Karpas-422 (cell line): ENCODE results near the gene FABP6. TPM values are rescaled to one million over a fixed set of nuclear protein-coding genes. Genes with fewer than 3 reads are reported as not detected.
A peak's percentile ranks its signal among the peaks of the same experiment; 100 is the strongest.
"Not testable (repeated sequence)": the region's sequence is repeated elsewhere in the genome, so short reads cannot be mapped to it uniquely, and the experiment has no call there.

ENCODE experiments used
- DNase-seq: peaks from one replicate; pipeline ENCODE4 v3.0.0-alpha.2; 2015
- H2AFZ ChIP-seq: fragments of 200-600 bp; sonication (generic); 2 replicates; pipeline ENCODE4 v1.6.1; 2014; ENCODE audit warnings: antibody characterized with exemption, low read length, mixed read lengths
- H3K27ac ChIP-seq: fragments of 200-600 bp; sonication (generic); 2 replicates; pipeline ENCODE4 v1.5.1; 2014; ENCODE audit warnings: mild to moderate bottlenecking, low read length, moderate library complexity
- H3K27me3 ChIP-seq: fragments of 200-600 bp; sonication (generic); 2 replicates; pipeline ENCODE4 v1.6.1; 2014; ENCODE audit warnings: low read length, mixed read lengths
- H3K36me3 ChIP-seq: fragments of 200-600 bp; sonication (generic); 2 replicates; pipeline ENCODE4 v1.6.1; 2014; ENCODE audit warnings: low read length, mixed read lengths; ENCODE audit not compliant: insufficient read depth
- H3K4me1 ChIP-seq: fragments of 200-600 bp; sonication (generic); 2 replicates; pipeline ENCODE4 v1.6.1; 2014; ENCODE audit warnings: mild to moderate bottlenecking, low read length, mixed read lengths
- H3K4me2 ChIP-seq: fragments of 200-600 bp; sonication (generic); 2 replicates; pipeline ENCODE4 v1.6.1; 2014; ENCODE audit warnings: low read length, low read depth, mild to moderate bottlenecking; ENCODE audit not compliant: poor library complexity, severe bottlenecking
- H3K4me3 ChIP-seq: fragments of 200-600 bp; sonication (generic); 2 replicates; pipeline ENCODE4 v1.5.1; 2014; ENCODE audit warnings: mild to moderate bottlenecking, antibody characterized with exemption, low read length, mixed read lengths
- H3K79me2 ChIP-seq: fragments of 200-600 bp; sonication (generic); 2 replicates; pipeline ENCODE4 v1.6.1; 2014; ENCODE audit warnings: mild to moderate bottlenecking, low read length, mixed read lengths
- H3K9ac ChIP-seq: fragments of 200-600 bp; sonication (generic); 2 replicates; pipeline ENCODE4 v1.6.0; 2014; ENCODE audit warnings: low read length
- H3K9me2 ChIP-seq: fragments of 200-600 bp; sonication (generic), shearing (Covaris generic); replicated peaks from 2 replicates; pipeline ENCODE4 v1.6.0; 2014; ENCODE audit warnings: mild to moderate bottlenecking, low read length, moderate library complexity; ENCODE audit not compliant: insufficient read depth
- H3K9me3 ChIP-seq: fragments of 300-700, 200-600 bp; sonication (generic); 2 replicates; pipeline ENCODE4 v1.6.1; 2014; ENCODE audit warnings: low read length, mixed read lengths
- H4K20me1 ChIP-seq: fragments of 200-600 bp; sonication (generic); 2 replicates; pipeline ENCODE4 v1.6.1; 2014; ENCODE audit warnings: mild to moderate bottlenecking, antibody characterized with exemption, low read length, low read depth; ENCODE audit not compliant: insufficient read depth
- total RNA-seq: library from RNA; depleted of rRNA; stranded (reverse); fragments of >200 nt; shearing (Covaris generic); gene quantifications from 2 replicates; pipeline ENCODE4 v1.2.3, GENCODE V29; 2014; ENCODE audit warnings: low replicate concordance

Gene FABP6
- total RNA-seq, 1 experiment from 2014 or later: 0.97 TPM

DNA sequence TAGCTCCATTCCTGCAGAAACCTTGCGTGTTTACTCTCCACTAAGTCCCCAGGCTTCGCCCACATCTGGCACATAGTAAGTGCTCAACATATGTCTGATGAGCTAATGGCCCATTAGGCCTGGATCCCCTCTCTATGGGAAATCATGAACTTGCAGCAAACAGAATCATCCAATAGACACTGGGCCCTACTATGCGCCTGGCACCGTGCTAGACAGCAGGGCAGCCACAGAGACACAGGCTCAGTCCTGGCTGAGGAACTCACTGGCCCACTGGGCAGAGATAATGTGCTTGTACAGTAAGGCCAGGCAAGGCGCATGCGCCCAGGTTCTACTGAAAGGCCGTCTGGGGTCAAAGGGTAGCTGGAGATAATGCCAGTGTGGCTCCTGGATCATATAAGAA is 36.9 kb upstream of the FABP6 start:
- no peak overlapping the region for H3K9ac ChIP-seq
- H3K27me3 ChIP-seq: no peaks in the 10 kb centered on the region
- H3K4me3 ChIP-seq: no peak overlapping the region
- no peaks in the 10 kb centered on the region for H3K9me2 ChIP-seq
- no peak overlapping the region for H3K4me2 ChIP-seq
- H2AFZ ChIP-seq: no peak overlapping the region
- H3K27ac ChIP-seq: no peak overlapping the region
- no peaks in the 10 kb centered on the region for H4K20me1 ChIP-seq
- no peaks in the 10 kb centered on the region for H3K36me3 ChIP-seq
- no peaks in the 10 kb centered on the region for H3K4me1 ChIP-seq
- no peak for DNase-seq
- no peaks in the 10 kb centered on the region for H3K79me2 ChIP-seq
- H3K9me3 ChIP-seq: no peaks in the 10 kb centered on the region

DNA sequence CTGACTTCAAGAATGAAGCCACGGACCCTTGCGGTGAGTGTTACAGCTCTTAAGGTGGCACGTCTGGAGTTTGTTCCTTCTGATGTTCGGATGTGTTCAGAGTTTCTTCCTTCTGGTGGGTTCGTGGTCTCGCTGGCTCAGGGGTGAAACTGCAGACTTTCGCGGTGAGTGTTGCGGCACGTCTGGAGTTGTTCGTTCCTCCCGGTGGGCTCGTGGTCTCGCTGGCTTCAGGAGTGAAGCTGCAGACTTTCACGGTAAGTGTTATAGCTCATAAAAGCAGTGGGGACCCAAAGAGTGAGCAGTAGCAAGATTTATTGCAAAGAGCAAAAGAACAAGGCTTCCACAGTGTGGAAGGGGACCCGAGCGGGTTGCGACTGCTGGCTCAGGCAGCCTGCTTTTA is 36.2 kb upstream of the FABP6 start:
- H2AFZ ChIP-seq, H3K4me1 ChIP-seq, H3K9ac ChIP-seq, H3K79me2 ChIP-seq, DNase-seq, H3K9me3 ChIP-seq, H4K20me1 ChIP-seq, H3K4me3 ChIP-seq, H3K4me2 ChIP-seq, H3K27me3 ChIP-seq, H3K27ac ChIP-seq, H3K9me2 ChIP-seq, H3K36me3 ChIP-seq: not testable (repeated sequence)

- not testable (repeated sequence) for H2AFZ ChIP-seq, H3K9me3 ChIP-seq, H3K9me2 ChIP-seq, H3K9ac ChIP-seq, H3K79me2 ChIP-seq, H3K36me3 ChIP-seq, DNase-seq, H4K20me1 ChIP-seq, H3K27me3 ChIP-seq, H3K27ac ChIP-seq, H3K4me2 ChIP-seq, H3K4me3 ChIP-seq, H3K4me1 ChIP-seq
Measured at GRCh38 chr5:160193790-160194189, 35.5 kb upstream of the FABP6 start.

GRCh38 chr5:160197341-160198144 is 31.8 kb upstream of the FABP6 start:
- H3K9ac ChIP-seq: no peak overlapping the region
- H3K4me3 ChIP-seq: no peak overlapping the region
- no peak overlapping the region for H3K27ac ChIP-seq
- no peak overlapping the region for H2AFZ ChIP-seq
- DNase-seq: no peak
- H3K27me3 ChIP-seq: no peaks in the 10 kb centered on the region
- H3K9me2 ChIP-seq: no peaks in the 10 kb centered on the region
- no peak overlapping the region for H3K4me2 ChIP-seq
- no peaks in the 10 kb centered on the region for H3K9me3 ChIP-seq
- H3K36me3 ChIP-seq: no peaks in the 10 kb centered on the region
- peaks cover 7% of the 10 kb centered on the region for H3K4me1 ChIP-seq
- H4K20me1 ChIP-seq: no peaks in the 10 kb centered on the region
- no peaks in the 10 kb centered on the region for H3K79me2 ChIP-seq

DNA sequence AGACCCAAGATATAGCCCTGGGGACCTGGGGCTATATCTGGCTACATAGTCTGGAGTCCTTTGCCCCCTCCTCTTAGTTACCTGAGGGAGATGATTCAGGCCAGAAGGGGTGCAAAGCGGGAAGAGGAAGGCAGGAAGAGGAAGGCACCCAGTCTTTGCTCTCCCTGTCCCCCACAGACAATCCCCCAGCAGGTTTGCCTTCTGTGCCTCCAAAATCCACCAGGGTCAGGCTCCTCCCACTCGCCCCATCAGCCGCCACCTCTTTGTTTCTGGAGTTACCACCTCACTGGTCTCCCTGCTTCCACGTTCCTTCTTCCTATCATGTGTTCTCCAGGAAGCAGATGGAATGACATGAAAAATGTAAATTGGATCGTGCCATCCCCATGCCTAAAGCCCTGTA is 31.2 kb upstream of the FABP6 start:
- H3K27ac ChIP-seq: no peak overlapping the region
- H3K9me2 ChIP-seq: no peaks in the 10 kb centered on the region
- no peaks in the 10 kb centered on the region for H3K9me3 ChIP-seq
- H3K79me2 ChIP-seq: no peaks in the 10 kb centered on the region
- no peaks in the 10 kb centered on the region for H4K20me1 ChIP-seq
- no peaks in the 10 kb centered on the region for H3K27me3 ChIP-seq
- DNase-seq: no peak
- H3K4me1 ChIP-seq: peaks cover 7% of the 10 kb centered on the region
- no peaks in the 10 kb centered on the region for H3K36me3 ChIP-seq
- no peak overlapping the region for H2AFZ ChIP-seq
- no peak overlapping the region for H3K4me2 ChIP-seq
- no peak overlapping the region for H3K4me3 ChIP-seq
- no peak overlapping the region for H3K9ac ChIP-seq

DNA sequence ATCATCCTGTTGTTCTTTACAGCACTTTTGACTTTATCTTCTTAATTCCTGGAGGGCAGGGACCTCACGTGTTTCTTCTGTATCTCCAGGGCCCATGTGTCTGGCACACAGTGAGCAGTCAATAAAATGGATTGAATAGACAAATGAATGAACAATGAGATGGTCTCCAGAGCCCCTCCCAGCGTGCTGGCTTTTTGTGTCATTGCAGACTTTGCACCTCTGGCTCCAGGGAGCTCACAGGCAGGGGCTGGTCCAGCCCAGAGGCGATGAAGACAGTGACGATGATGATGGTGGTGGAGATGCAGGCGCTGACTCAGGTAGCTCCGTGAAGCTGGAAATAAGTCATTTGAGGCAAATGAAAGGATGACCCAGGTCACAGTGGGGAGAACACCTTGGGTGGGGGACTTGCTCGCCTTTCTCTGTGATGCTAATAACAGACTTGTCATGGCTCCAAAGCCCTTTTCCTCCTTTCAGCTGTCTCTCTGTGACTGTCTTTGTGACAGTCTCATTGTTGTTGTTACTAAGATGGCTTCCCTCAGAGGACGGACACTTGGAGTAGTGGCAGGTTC is 30.4 kb upstream of the FABP6 start:
- Histone ChIP-seq H3K27ac (no peak overlapping the region), H3K9me3 (no peaks in the 10 kb centered on the region), H3K4me2 (peak overlapping the region; percentile 64), H3K79me2 (no peaks in the 10 kb centered on the region), H3K9me2 (no peaks in the 10 kb centered on the region), H3K36me3 (no peaks in the 10 kb centered on the region), H2AFZ (no peak overlapping the region), H3K9ac (no peak overlapping the region), H3K4me3 (no peak overlapping the region), H3K27me3 (no peaks in the 10 kb centered on the region), H3K4me1 (peaks cover 7% of the 10 kb centered on the region), H4K20me1 (no peaks in the 10 kb centered on the region)
- no peak for DNase-seq

- Histone ChIP-seq H3K27ac (no peak overlapping the region), H3K9me3 (no peaks in the 10 kb centered on the region), H3K27me3 (no peaks in the 10 kb centered on the region), H3K4me2 (peak overlapping the region; percentile 64), H2AFZ (peak overlapping the region; percentile 94; the same call in 1 of the 2 replicates), H3K79me2 (no peaks in the 10 kb centered on the region), H3K9ac (peak overlapping the region; percentile 49), H3K36me3 (no peaks in the 10 kb centered on the region), H3K4me3 (peak overlapping the region; percentile 54), H4K20me1 (no peaks in the 10 kb centered on the region), H3K4me1 (peaks cover 7% of the 10 kb centered on the region), H3K9me2 (no peaks in the 10 kb centered on the region)
- DNase-seq: peak; percentile 84
Measured at GRCh38 chr5:160199410-160199911, 29.8 kb upstream of the FABP6 start.

GRCh38 chr5:160207061-160207460 is 22.2 kb upstream of the FABP6 start:
- DNase-seq: no peak
- no peaks in the 10 kb centered on the region for H3K36me3 ChIP-seq
- H3K9ac ChIP-seq: no peak overlapping the region
- H3K4me1 ChIP-seq: no peaks in the 10 kb centered on the region
- no peak overlapping the region for H3K27ac ChIP-seq
- H2AFZ ChIP-seq: no peak overlapping the region
- H3K9me3 ChIP-seq: no peaks in the 10 kb centered on the region
- no peaks in the 10 kb centered on the region for H4K20me1 ChIP-seq
- no peaks in the 10 kb centered on the region for H3K27me3 ChIP-seq
- H3K4me3 ChIP-seq: no peak overlapping the region
- no peaks in the 10 kb centered on the region for H3K79me2 ChIP-seq
- H3K9me2 ChIP-seq: no peaks in the 10 kb centered on the region
- no peak overlapping the region for H3K4me2 ChIP-seq
